Tibial nerve (tissue), 4 donors: ENCODE measurements around the gene WDSUB1. TPM values are rescaled to one million over a fixed set of nuclear protein-coding genes. Genes with fewer than 3 reads are reported as not detected.

ENCODE experiments used
- DNase-seq, 2 donors: peaks; one replicate each; pipeline ENCODE4 v3.0.0-alpha.2; 2019; ENCODE audit warnings: low spot score in 2 of 2
- H3K27ac ChIP-seq, 4 donors: fragments of 200-600 bp; sonication (generic) in 3 of 4; one replicate each; pipeline ENCODE4 v1.5.1; 2017 to 2019; ENCODE audit warnings: mild to moderate bottlenecking in 1 of 4
- H3K27me3 ChIP-seq, 2 donors: fragments of 200-600 bp; sonication (generic) in 1 of 2; one replicate each; pipeline versions ENCODE4 v1.5.1 to v1.6.0; 2017 to 2019
- H3K36me3 ChIP-seq, 3 donors: fragments of 200-600 bp; sonication (generic); one replicate each; pipeline ENCODE4 v1.5.1; 2018 to 2019
- H3K4me1 ChIP-seq, 4 donors: fragments of 200-600 bp; sonication (generic) in 3 of 4; one replicate each; pipeline ENCODE4 v1.5.1; 2017 to 2019
- H3K4me3 ChIP-seq, 4 donors: fragments of 200-600 bp; sonication (generic) in 3 of 4; one replicate each; pipeline ENCODE4 v1.5.1; 2017 to 2019; ENCODE audit warnings: mild to moderate bottlenecking in 1 of 4, moderate library complexity in 1 of 4
- H3K9me3 ChIP-seq, 4 donors: fragments of 200-600 bp; sonication (generic) in 3 of 4; one replicate each; pipeline ENCODE4 v1.5.1; 2017 to 2019
- EP300 ChIP-seq, 2 donors: sonication (generic); formaldehyde crosslinking; IDR thresholded peaks; one replicate each; pipeline ENCODE4 v1.6.1; 2017; ENCODE audit warnings: antibody characterized with exemption in 2 of 2, mild to moderate bottlenecking in 1 of 2
- POLR2A ChIP-seq, 2 donors: fragments of 450-650 bp; IDR thresholded peaks; one replicate each; pipeline ENCODE4 v1.6.1; 2017; ENCODE audit warnings: antibody characterized with exemption in 2 of 2, mild to moderate bottlenecking in 2 of 2, moderate library complexity in 2 of 2
- WGBS, 2 donors: methylation state at CpG; one replicate each; pipeline ENCODE4 v1.1.5; 2018; 5-methylcytosine and 5-hydroxymethylcytosine counted together
- total RNA-seq, 4 donors: library from RNA; depleted of rRNA; stranded (reverse); fragments of >200 nt; gene quantifications; one replicate each; pipeline ENCODE4 v1.1.0, GENCODE V29; 2016
- TF ChIP-seq, protein P1 (sequence below), 5 experiments: fragments of 200-600 bp in 3 of 5; fragments of 450-650 bp in 2 of 5; sonication (generic) in 3 of 5; IDR thresholded peaks; one replicate each; pipeline ENCODE4 v1.5.1; 2016 to 2019; ENCODE audit warnings: antibody characterized with exemption in 5 of 5, mild to moderate bottlenecking in 3 of 5, moderate library complexity in 2 of 5

WDSUB1 gene
- total RNA-seq, 4 donors from 2014 or later: 4.3 to 7.0 (median 6.1) TPM

- no peak overlapping the region for H3K4me3 ChIP-seq
- TF ChIP-seq EP300 (IDR thresholded peaks at IDR 0.05): no peak
- no peak for TF ChIP-seq POLR2A (IDR thresholded peaks at IDR 0.05)
- TF ChIP-seq, protein P1, sequence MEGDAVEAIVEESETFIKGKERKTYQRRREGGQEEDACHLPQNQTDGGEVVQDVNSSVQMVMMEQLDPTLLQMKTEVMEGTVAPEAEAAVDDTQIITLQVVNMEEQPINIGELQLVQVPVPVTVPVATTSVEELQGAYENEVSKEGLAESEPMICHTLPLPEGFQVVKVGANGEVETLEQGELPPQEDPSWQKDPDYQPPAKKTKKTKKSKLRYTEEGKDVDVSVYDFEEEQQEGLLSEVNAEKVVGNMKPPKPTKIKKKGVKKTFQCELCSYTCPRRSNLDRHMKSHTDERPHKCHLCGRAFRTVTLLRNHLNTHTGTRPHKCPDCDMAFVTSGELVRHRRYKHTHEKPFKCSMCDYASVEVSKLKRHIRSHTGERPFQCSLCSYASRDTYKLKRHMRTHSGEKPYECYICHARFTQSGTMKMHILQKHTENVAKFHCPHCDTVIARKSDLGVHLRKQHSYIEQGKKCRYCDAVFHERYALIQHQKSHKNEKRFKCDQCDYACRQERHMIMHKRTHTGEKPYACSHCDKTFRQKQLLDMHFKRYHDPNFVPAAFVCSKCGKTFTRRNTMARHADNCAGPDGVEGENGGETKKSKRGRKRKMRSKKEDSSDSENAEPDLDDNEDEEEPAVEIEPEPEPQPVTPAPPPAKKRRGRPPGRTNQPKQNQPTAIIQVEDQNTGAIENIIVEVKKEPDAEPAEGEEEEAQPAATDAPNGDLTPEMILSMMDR (IDR thresholded peaks at IDR 0.05): no peak
- no peaks in the 10 kb centered on the region for H3K36me3 ChIP-seq
- DNase-seq: no peak
- H3K27ac ChIP-seq: no peak overlapping the region
- H3K9me3 ChIP-seq: no peaks in the 10 kb centered on the region
- no peaks in the 10 kb centered on the region for H3K27me3 ChIP-seq
- no peaks in the 10 kb centered on the region for H3K4me1 ChIP-seq
- 67 to 72% methylated on average over 3 of the region's 3 CpGs for WGBS, 2 donors
These were observed 14.1 kb upstream of the WDSUB1 start for GRCh38 chr2:159300586-159300985.

DNA sequence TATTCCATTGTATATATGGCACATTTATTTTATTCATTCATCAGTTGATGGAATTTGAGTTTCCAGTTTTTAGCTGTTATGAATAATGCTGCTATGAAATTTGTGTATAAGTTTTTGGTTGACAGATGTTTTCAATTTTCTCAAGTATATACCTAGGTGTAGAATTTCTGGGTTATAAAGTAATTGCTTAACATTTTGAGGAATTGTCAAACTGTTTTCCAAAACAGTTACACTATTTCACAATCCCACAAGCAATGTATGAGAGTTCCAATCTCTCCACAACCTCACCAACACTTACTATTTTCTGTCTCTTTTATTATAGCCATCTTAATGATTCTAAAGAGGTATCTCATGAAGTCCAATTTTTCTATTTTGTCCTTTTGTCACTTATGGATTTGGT, 12.5 kb upstream of the WDSUB1 start:
- no peaks in the 10 kb centered on the region for H3K9me3 ChIP-seq
- no peak overlapping the region for H3K27ac ChIP-seq
- TF ChIP-seq EP300 (IDR thresholded peaks at IDR 0.05): no peak
- TF ChIP-seq POLR2A (IDR thresholded peaks at IDR 0.05): no peak
- TF ChIP-seq, protein P1 (IDR thresholded peaks at IDR 0.05): no peak
- no peak for DNase-seq
- H3K4me1 ChIP-seq: no peaks in the 10 kb centered on the region
- H3K36me3 ChIP-seq: no peaks in the 10 kb centered on the region
- no peak overlapping the region for H3K4me3 ChIP-seq
- no peaks in the 10 kb centered on the region for H3K27me3 ChIP-seq

- no peak for DNase-seq
- H3K27ac ChIP-seq: no peak overlapping the region
- TF ChIP-seq POLR2A (IDR thresholded peaks at IDR 0.05) (no peak), EP300 (IDR thresholded peaks at IDR 0.05) (no peak)
- TF ChIP-seq, protein P1 (IDR thresholded peaks at IDR 0.05): no peak
- 88 to 94% methylated on average over 5 of the region's 5 CpGs for WGBS, 2 donors
- no peak overlapping the region for H3K4me3 ChIP-seq
- no peaks in the 10 kb centered on the region for H3K4me1 ChIP-seq
- H3K27me3 ChIP-seq: no peaks in the 10 kb centered on the region
- H3K36me3 ChIP-seq: no peaks in the 10 kb centered on the region
- no peaks in the 10 kb centered on the region for H3K9me3 ChIP-seq
These were observed 10.7 kb upstream of the WDSUB1 start for GRCh38 chr2:159297042-159297707.

- Histone ChIP-seq H3K4me1 (peaks cover 0 to 23% (median 5%) of the 10 kb centered on the region in 4 donors), H3K27me3 (no peaks in the 10 kb centered on the region), H3K36me3 (no peaks in the 10 kb centered on the region), H3K9me3 (no peaks in the 10 kb centered on the region), H3K4me3 (no peak overlapping the region), H3K27ac (no peak overlapping the region)
- TF ChIP-seq EP300 (IDR thresholded peaks at IDR 0.05): no peak
- TF ChIP-seq POLR2A (IDR thresholded peaks at IDR 0.05): no peak
- TF ChIP-seq, protein P1 (IDR thresholded peaks at IDR 0.05): no peak
- WGBS, 2 donors: 66 to 75% methylated on average over 6 of the region's 6 CpGs
- DNase-seq: no peak
These were observed 5.7 kb upstream of the WDSUB1 start for GRCh38 chr2:159292157-159292556.

GRCh38 chr2:159290289-159290907, 3.9 kb upstream of the WDSUB1 start:
- Histone ChIP-seq H3K27ac (no peak overlapping the region), H3K36me3 (no peaks in the 10 kb centered on the region), H3K9me3 (no peaks in the 10 kb centered on the region), H3K4me3 (no peak overlapping the region), H3K27me3 (no peaks in the 10 kb centered on the region), H3K4me1 (peaks cover 0 to 26% (median 6%) of the 10 kb centered on the region in 4 donors)
- WGBS, 2 donors: 60 to 62% methylated on average over 7 of the region's 7 CpGs
- TF ChIP-seq EP300 (IDR thresholded peaks at IDR 0.05): no peak
- TF ChIP-seq, protein P1 (IDR thresholded peaks at IDR 0.05): no peak
- no peak for TF ChIP-seq POLR2A (IDR thresholded peaks at IDR 0.05)
- peak in 1 of 2 donors; percentile 59 for DNase-seq
